Activated CD4-positive, alpha-beta T cell treated with anti-CD3 and anti-CD28 coated beads, Interleukin-2, amount 50 U/mL, for 24 hours (primary cell): ENCODE measurements around the gene EXOC6.

Experiments
- DNase-seq, 2 donors: peaks; one replicate each; pipeline ENCODE4 v3.0.0-alpha.2; 2020; ENCODE audit warnings: low read depth in 1 of 2, low spot score in 1 of 2

The EXOC6 gene

DNA sequence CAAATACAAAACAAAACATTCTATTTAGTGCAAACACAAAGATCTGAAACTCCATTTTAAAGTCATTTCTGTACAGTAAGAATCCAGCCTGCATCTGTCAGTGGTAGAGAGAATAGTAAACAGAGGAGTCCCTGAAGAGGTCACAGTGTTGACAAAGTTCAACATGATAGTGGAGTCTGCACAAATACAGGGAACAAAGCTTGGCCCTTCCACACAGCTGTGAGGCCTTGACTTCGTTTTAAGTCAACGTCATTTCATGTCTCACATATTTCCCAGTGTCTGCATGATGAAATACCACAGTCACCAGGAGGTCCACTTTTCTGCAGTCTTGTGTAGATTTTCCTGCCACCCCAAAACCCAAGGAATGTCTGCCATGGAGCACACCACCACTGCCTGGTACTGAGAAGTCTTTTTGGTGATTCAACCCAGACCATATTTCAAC is 258.3 kb downstream of the EXOC6 start:
- DNase-seq = no peak
